Iris pigment epithelial cell (primary cell): Measurements from ENCODE around the gene FLRT2.

Experiments
- DNase-seq: peaks from one replicate; pipeline ENCODE4 v3.0.0-alpha.2; 2011; ENCODE audit warnings: low read depth

FLRT2 gene

GRCh38 chr14:85660243-85660922 lies 130.4 kb downstream of the FLRT2 start:
- DNase-seq = no peak

- no peak for DNase-seq
These were observed 132.2 kb downstream of the FLRT2 start for GRCh38 chr14:85662096-85662495.

GRCh38 chr14:85663256-85663655 lies 133.3 kb downstream of the FLRT2 start:
- DNase-seq = no peak

DNA sequence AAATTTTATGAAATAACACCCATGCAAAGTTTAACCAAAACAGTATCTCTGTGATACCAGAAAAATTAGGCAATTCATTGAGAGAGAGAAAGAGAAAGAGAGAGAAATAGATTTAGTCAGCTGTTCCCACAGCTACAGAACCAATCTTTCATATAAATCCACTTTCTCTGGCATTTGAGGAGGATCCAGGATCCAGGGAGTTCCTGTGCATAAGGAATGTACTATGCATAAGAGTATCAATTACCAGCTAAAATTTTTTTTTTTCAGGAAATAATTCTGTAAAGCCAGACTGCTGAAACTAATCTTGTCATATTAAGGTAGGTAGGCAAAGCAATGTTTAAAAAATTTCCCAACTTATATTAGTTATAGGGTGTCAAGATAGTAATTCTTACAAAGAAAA lies 133.7 kb downstream of the FLRT2 start:
- no peak for DNase-seq

DNA sequence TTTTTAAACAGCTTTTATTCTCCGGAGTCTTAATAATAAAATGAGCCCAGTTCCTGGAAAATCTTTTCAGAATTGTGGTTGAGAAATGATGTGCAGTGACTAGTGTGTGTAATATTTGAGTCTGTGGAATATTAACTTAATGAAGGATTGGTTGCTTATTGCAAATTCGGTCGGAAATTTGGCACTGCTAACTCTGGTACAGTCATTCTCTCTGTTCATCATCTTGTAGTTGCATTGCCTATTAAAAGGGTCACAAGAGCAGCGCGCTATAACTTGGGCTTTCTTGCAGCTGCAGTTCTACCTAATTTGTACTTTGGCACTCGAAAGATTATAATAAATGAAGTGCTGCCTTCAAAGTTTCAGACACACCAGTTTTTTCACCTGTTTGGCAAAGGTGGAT lies 146.0 kb downstream of the FLRT2 start:
- no peak for DNase-seq

- DNase-seq = peak; percentile 40
These were observed 157.0 kb downstream of the FLRT2 start for GRCh38 chr14:85686908-85687307.

DNA sequence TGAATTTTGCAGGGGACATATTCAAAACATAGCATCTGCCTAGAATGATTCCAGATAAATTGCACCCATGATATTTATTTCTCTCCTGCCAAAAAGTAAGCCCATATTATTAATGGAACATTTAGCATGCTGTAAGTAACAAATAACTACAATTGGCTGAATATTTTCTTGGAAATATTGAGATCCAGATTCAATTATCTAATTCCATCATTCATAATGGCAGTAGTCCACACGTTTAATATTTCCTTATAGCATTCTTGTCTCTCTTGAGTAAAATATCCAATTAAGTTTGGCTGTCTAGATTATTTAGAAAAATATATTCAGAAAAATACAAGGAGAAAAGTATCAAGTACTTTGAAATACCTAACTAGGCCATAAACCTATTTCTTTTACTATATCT lies 157.5 kb downstream of the FLRT2 start:
- DNase-seq = no peak

DNA sequence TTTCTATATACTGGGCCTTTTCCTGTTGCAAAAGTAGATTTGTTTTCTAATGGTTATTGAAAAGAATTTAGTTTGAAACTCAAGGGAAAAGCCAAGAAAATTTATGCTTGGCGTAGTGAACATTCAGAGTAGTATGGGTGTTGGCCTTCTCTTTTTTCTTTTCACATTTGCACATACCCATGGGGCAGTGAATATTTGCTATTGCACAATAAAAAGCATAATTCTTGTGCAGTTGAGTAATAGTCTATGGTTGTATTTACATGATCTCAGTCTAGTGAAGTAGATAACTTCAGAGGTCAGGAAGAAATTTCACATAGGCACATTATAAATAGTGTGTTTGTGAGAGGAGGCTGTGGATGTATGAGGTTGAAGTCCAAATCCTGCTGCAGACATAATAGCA lies 158.1 kb downstream of the FLRT2 start:
- peak; percentile 83 for DNase-seq

DNA sequence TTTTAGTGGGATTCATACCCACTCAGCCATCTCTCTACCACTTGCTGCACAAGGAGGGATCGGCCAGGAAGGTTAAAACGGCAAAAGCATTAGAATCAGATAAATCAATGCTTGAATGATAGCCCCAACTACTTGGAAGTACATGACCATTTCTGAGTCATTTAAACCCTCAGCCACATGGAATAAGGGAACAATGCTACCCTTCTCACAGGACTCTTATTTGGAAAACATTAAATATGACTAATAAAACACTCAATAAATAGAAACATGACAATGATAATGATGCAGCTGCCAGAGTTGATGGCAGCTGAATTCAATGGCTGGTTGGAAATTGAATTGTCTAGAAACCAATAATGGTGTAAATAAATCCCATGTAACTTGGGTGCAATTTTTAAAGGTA lies 165.4 kb downstream of the FLRT2 start:
- no peak for DNase-seq

DNA sequence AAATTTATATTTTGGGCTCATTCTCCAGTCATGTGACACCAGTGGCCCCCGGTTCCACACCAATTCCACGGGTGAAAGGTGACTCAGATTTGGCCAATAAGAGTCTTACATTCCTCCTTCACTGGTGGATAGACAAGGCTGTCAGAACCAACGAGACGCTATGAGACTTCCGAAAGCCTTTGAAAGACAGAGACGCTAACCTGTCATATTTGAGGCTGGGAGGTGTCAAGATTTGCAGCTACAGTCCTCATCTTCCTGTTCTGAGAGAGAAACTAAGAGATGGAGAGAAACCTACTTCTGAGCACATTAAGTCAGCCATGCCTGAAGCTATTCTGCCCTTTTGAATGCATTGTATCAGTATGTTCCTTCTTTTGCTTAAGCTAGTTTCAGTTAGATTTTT lies 171.2 kb downstream of the FLRT2 start:
- DNase-seq = no peak

- peak; percentile 43 for DNase-seq
These were observed 171.8 kb downstream of the FLRT2 start for GRCh38 chr14:85701763-85702162.

GRCh38 chr14:85702191-85702590 lies 172.2 kb downstream of the FLRT2 start:
- no peak for DNase-seq

GRCh38 chr14:85702997-85703396 lies 173.1 kb downstream of the FLRT2 start:
- DNase-seq = peak; percentile 53
